Glutamatergic neuron (in vitro differentiated cells): Measurements from ENCODE around the gene FXYD1. TPM values are rescaled to one million over a fixed set of nuclear protein-coding genes. Genes with fewer than 3 reads are reported as not detected.

Experiments used
- DNase-seq: peaks from one replicate; pipeline ENCODE4 v3.0.0; 2022
- H3K27ac Mint-ChIP-seq: one replicate; pipeline ENCODE4 v1.8.0; 2020; ENCODE audit warnings: mild to moderate bottlenecking, mixed read lengths, inconsistent platforms; ENCODE audit not compliant: unreplicated experiment
- H3K27me3 Mint-ChIP-seq: one replicate; pipeline ENCODE4 v1.8.0; 2020; ENCODE audit warnings: mild to moderate bottlenecking, moderate library complexity, mixed read lengths, inconsistent platforms; ENCODE audit not compliant: unreplicated experiment
- H3K36me3 Mint-ChIP-seq: one replicate; pipeline ENCODE4 v1.8.0; 2020; ENCODE audit warnings: mild to moderate bottlenecking, mixed read lengths, inconsistent platforms; ENCODE audit not compliant: unreplicated experiment
- H3K4me1 Mint-ChIP-seq: one replicate; pipeline ENCODE4 v1.8.0; 2020; ENCODE audit warnings: mild to moderate bottlenecking, low read depth, mixed read lengths, inconsistent platforms; ENCODE audit not compliant: unreplicated experiment
- H3K4me3 Mint-ChIP-seq: one replicate; pipeline ENCODE4 v1.8.0; 2020; ENCODE audit warnings: mild to moderate bottlenecking, mixed read lengths, inconsistent platforms; ENCODE audit not compliant: unreplicated experiment
- H3K9me3 Mint-ChIP-seq: one replicate; pipeline ENCODE4 v1.8.0; 2020; ENCODE audit warnings: mild to moderate bottlenecking, moderate library complexity, mixed read lengths, inconsistent platforms; ENCODE audit not compliant: unreplicated experiment
- total RNA-seq: library from RNA; stranded (reverse); fragmentation: NEBNext Ultra II Directional; extraction: Animal tissue kit (Norgen Biotek cat#: 25700); gene quantifications from one replicate; pipeline ENCODE4 v1.2.1, GENCODE V29; 2021; ENCODE audit not compliant: unreplicated experiment
- TF ChIP-seq, protein P1 (sequence below): fragments of 200-600 bp; sonication (generic); IDR thresholded peaks from one replicate; pipeline ENCODE4 v1.5.0; 2021; ENCODE audit not compliant: partially characterized antibody, unreplicated experiment

Gene FXYD1
- total RNA-seq, 1 donor from 2014 or later: not detected

DNA sequence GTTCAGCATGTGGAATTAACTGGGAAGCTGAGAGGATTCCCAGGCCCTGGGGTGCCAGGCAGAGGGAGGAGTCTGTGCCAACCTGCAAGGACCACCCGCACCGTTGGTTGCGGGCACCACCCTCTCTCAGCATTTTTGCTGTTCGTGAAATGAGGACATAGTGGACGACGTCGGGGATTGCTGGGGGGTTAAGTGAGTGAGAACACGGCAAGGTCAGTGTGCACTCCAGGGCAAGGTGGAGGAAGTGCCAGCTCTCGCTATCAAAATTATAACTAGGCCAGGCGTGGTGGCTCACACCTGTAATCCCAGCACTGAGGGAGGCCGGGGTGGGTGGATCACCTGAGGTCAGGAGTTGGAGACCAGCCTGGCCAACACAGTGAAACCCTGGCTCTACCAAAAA lies 20.8 kb upstream of the FXYD1 start:
- H3K27me3 Mint-ChIP-seq: peaks cover 15% of the 10 kb centered on the region
- H3K36me3 Mint-ChIP-seq: no peaks in the 10 kb centered on the region
- peaks cover 10% of the 10 kb centered on the region for H3K9me3 Mint-ChIP-seq
- H3K4me1 Mint-ChIP-seq: peaks cover 35% of the 10 kb centered on the region
- peak overlapping the region; percentile 48 for H3K27ac Mint-ChIP-seq
- H3K4me3 Mint-ChIP-seq: peak overlapping the region; percentile 50
- TF ChIP-seq, protein P1, sequence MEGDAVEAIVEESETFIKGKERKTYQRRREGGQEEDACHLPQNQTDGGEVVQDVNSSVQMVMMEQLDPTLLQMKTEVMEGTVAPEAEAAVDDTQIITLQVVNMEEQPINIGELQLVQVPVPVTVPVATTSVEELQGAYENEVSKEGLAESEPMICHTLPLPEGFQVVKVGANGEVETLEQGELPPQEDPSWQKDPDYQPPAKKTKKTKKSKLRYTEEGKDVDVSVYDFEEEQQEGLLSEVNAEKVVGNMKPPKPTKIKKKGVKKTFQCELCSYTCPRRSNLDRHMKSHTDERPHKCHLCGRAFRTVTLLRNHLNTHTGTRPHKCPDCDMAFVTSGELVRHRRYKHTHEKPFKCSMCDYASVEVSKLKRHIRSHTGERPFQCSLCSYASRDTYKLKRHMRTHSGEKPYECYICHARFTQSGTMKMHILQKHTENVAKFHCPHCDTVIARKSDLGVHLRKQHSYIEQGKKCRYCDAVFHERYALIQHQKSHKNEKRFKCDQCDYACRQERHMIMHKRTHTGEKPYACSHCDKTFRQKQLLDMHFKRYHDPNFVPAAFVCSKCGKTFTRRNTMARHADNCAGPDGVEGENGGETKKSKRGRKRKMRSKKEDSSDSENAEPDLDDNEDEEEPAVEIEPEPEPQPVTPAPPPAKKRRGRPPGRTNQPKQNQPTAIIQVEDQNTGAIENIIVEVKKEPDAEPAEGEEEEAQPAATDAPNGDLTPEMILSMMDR: no peak
- no peak for DNase-seq

DNA sequence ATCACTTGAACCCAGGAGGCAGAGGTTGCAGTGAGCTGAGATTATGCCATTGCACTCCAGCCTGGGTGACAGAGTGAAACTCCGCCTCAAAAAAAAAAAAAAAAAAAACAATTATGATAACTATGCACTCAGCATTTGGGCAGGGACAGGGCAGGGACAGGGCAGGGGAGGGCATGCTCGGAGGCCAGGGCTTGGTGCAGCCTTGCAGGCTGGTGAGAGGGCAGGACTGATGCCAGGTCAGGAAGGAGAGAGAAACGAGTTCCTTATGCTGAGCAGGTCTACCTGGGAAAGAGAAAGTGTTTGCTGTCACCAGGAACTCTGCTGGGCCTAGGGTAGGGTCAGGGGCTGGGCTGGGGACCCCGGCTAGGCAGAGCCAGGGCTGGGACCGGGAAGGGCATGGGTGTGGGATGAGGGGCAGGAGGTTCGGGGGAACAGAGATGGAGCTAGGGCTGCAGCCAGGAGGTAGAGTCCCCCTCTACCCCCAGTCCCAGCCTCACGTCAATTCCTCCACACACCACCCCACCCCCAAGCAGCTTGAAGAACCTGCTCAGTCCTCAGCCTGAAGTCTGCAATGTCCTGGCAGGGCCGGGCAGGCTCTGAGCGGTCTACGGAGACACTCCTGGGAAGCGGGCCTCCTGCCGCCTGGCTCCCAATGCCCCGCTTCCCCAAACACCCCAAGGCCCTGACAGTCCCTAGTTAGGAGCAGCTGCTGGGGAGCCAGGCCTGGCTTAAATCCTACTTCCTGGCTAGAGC lies 20.2 kb upstream of the FXYD1 start:
- H3K36me3 Mint-ChIP-seq: no peaks in the 10 kb centered on the region
- H3K9me3 Mint-ChIP-seq: peaks cover 10% of the 10 kb centered on the region
- peaks cover 15% of the 10 kb centered on the region for H3K27me3 Mint-ChIP-seq
- TF ChIP-seq, protein P1: no peak
- H3K4me1 Mint-ChIP-seq: peaks cover 35% of the 10 kb centered on the region
- no peak for DNase-seq
- no peak overlapping the region for H3K4me3 Mint-ChIP-seq
- no peak overlapping the region for H3K27ac Mint-ChIP-seq

DNA sequence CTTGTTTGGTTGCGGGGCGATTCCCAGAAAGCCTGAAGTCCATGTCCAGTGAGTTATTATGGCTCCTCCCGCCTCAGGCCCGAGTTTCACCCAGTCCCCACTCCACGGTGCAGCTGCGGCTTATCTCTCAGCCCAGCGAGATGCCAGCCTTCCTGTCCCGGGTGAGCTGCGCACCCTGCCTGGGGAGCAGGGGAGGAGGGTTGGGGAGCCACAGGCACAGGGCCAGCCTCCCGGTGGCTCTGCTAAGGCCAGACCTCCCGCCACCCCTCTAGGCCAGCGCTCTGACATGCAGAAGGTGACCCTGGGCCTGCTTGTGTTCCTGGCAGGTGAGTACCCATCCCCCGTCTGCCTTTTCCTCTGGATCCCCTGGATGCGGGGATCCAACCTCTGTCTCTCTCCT lies 19.5 kb upstream of the FXYD1 start:
- TF ChIP-seq, protein P1: no peak
- Mint-ChIP-seq H3K27ac (no peak overlapping the region), H3K4me3 (no peak overlapping the region), H3K27me3 (peaks cover 15% of the 10 kb centered on the region), H3K4me1 (peaks cover 37% of the 10 kb centered on the region), H3K36me3 (no peaks in the 10 kb centered on the region), H3K9me3 (peaks cover 12% of the 10 kb centered on the region)
- no peak for DNase-seq

DNA sequence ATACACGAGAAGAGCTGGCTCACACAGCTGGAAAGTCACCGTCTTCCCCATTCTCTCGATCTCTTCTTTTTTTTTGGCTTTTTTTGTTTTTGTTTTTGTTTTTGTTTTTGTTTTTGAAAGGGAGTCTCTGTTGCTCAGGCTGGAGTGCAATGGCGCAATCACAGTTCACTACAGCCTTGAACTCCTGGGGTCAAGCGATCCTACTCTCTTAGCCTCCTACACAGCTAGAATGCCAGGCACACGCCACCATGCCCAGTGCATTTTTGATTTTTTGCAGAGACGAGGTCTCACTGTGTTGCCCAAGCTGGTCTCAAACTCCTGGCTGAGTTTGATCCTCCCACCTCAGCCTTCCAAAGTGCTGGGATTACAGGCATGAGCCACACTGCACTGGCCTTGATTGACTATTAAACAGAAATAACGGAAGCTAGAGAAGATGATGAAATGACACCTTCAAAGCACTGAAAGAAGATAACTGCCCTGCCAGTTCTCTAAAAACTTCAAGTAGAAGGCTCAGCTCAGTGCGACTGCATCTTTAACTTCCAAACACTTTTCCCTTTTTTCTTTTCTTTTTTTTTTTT lies 19.0 kb upstream of the FXYD1 start:
- Mint-ChIP-seq H3K4me3 (no peak overlapping the region), H3K27ac (no peak overlapping the region), H3K9me3 (peaks cover 14% of the 10 kb centered on the region), H3K4me1 (peaks cover 34% of the 10 kb centered on the region), H3K27me3 (peaks cover 15% of the 10 kb centered on the region), H3K36me3 (no peaks in the 10 kb centered on the region)
- TF ChIP-seq, protein P1: no peak
- no peak for DNase-seq

DNA sequence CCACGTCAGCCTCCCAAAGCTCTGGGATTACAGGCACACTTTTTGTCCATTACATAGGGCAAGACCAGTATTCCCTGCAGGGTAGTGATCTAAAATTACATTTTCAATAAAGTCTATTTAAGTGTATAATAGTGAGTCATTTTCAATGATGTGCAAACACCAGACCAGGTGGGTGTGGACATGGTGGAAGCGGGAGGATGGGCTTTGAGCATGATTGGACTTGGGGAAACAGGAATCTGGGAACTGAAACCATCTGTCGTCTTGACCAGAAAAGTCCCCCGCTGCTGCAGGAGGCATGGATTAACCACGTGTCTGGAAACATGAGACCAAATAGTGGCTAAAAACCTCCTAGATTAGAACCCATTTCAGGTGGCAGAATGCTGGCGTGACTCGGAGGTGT lies 18.1 kb upstream of the FXYD1 start:
- peaks cover 33% of the 10 kb centered on the region for H3K4me1 Mint-ChIP-seq
- DNase-seq: no peak
- no peak overlapping the region for H3K27ac Mint-ChIP-seq
- TF ChIP-seq, protein P1: no peak
- no peaks in the 10 kb centered on the region for H3K36me3 Mint-ChIP-seq
- no peak overlapping the region for H3K4me3 Mint-ChIP-seq
- peaks cover 15% of the 10 kb centered on the region for H3K27me3 Mint-ChIP-seq
- H3K9me3 Mint-ChIP-seq: peaks cover 14% of the 10 kb centered on the region
